Measurements from ENCODE around the gene CEP112. TPM values are rescaled to one million over a fixed set of nuclear protein-coding genes. Genes with fewer than 3 reads are reported as not detected.

The CEP112 gene
- total RNA-seq, 1 donor from 2014 or later = 9.7 TPM

- H3F3A ChIP-seq (ENCODE audit: low read depth) = peaks cover 15% of the 10 kb centered on the region
- H3K27me3 Mint-ChIP-seq (ENCODE audit: insufficient read depth, low read depth) = no peaks in the 10 kb centered on the region
- H3K4me3 Mint-ChIP-seq = no peak overlapping the region
Measured at GRCh38 chr17:65975878-65976277, 216.1 kb downstream of the CEP112 start.

GRCh38 chr17:65973237-65973636 is 218.7 kb downstream of the CEP112 start:
- DNase-seq (ENCODE audit: low spot score) = no peak
- H3F3A ChIP-seq (ENCODE audit: low read depth) = peaks cover 34% of the 10 kb centered on the region
- Mint-ChIP-seq H3K36me3 (no peaks in the 10 kb centered on the region), H3K4me1 (peaks cover 13% of the 10 kb centered on the region), H3K27ac (no peak overlapping the region), H3K9me3 (no peaks in the 10 kb centered on the region), H3K4me3 (no peak overlapping the region), H3K27me3 (ENCODE audit: insufficient read depth, low read depth) (no peaks in the 10 kb centered on the region)
- no peaks in the 10 kb centered on the region for H3K9me3 ChIP-seq (ENCODE audit: low read depth)
- no peaks in the 10 kb centered on the region for H3K79me2 ChIP-seq (ENCODE audit: low read depth)
- no peak overlapping the region for H3K9ac ChIP-seq
- peaks cover 10% of the 10 kb centered on the region for H3K4me1 ChIP-seq
- H3K36me3 ChIP-seq = no peaks in the 10 kb centered on the region
- TF ChIP-seq CTCF (IDR thresholded peaks at IDR 0.05) (no peak), EZH2 (IDR thresholded peaks at IDR 0.05) (no peak), EZH2phosphoT487 (IDR thresholded peaks at IDR 0.05) (no peak)
- no peak overlapping the region for H3K4me2 ChIP-seq
- H2AFZ ChIP-seq (replicated peaks) = no peak overlapping the region
- H3K27ac ChIP-seq = no peak overlapping the region
- H3K27me3 ChIP-seq = no peaks in the 10 kb centered on the region
- no peak overlapping the region for H3K4me3 ChIP-seq
- no peaks in the 10 kb centered on the region for H4K20me1 ChIP-seq (ENCODE audit: low read depth)

More at GRCh38 chr17:65975878-65976277, 216.1 kb downstream of the CEP112 start:
- TF ChIP-seq EZH2phosphoT487 (IDR thresholded peaks at IDR 0.05) = no peak
- no peak for TF ChIP-seq CTCF (IDR thresholded peaks at IDR 0.05)
- TF ChIP-seq EZH2 (IDR thresholded peaks at IDR 0.05) = no peak
- Mint-ChIP-seq H3K27ac (no peak overlapping the region), H3K9me3 (no peaks in the 10 kb centered on the region), H3K36me3 (no peaks in the 10 kb centered on the region), H3K4me1 (peaks cover 18% of the 10 kb centered on the region)
- Histone ChIP-seq H3K27ac (no peak overlapping the region), H3K4me3 (no peak overlapping the region), H3K27me3 (no peaks in the 10 kb centered on the region), H3K9me3 (ENCODE audit: low read depth) (no peaks in the 10 kb centered on the region), H3K79me2 (ENCODE audit: low read depth) (no peaks in the 10 kb centered on the region), H4K20me1 (ENCODE audit: low read depth) (no peaks in the 10 kb centered on the region), H3K4me2 (peak overlapping the region; percentile 8), H3K9ac (no peak overlapping the region), H2AFZ (replicated peaks) (no peak overlapping the region), H3K36me3 (no peaks in the 10 kb centered on the region), H3K4me1 (peaks cover 10% of the 10 kb centered on the region)
- DNase-seq (ENCODE audit: low spot score) = peak; percentile 59

- Histone ChIP-seq H3F3A (ENCODE audit: low read depth) (peaks cover 30% of the 10 kb centered on the region), H2AFZ (replicated peaks) (no peak overlapping the region), H3K36me3 (no peaks in the 10 kb centered on the region), H3K27ac (no peak overlapping the region), H3K27me3 (no peaks in the 10 kb centered on the region), H4K20me1 (ENCODE audit: low read depth) (no peaks in the 10 kb centered on the region), H3K4me2 (no peak overlapping the region), H3K9me3 (ENCODE audit: low read depth) (no peaks in the 10 kb centered on the region), H3K4me3 (no peak overlapping the region), H3K79me2 (ENCODE audit: low read depth) (no peaks in the 10 kb centered on the region), H3K4me1 (no peaks in the 10 kb centered on the region), H3K9ac (no peak overlapping the region)
- TF ChIP-seq CTCF (IDR thresholded peaks at IDR 0.05) (no peak), EZH2phosphoT487 (IDR thresholded peaks at IDR 0.05) (no peak), EZH2 (IDR thresholded peaks at IDR 0.05) (no peak)
- Mint-ChIP-seq H3K4me1 (no peaks in the 10 kb centered on the region), H3K9me3 (peaks cover 7% of the 10 kb centered on the region), H3K4me3 (no peak overlapping the region), H3K27ac (no peak overlapping the region), H3K36me3 (peaks cover 13% of the 10 kb centered on the region), H3K27me3 (ENCODE audit: insufficient read depth, low read depth) (no peaks in the 10 kb centered on the region)
- DNase-seq (ENCODE audit: low spot score) = no peak
Measured at GRCh38 chr17:65967372-65967771, 224.6 kb downstream of the CEP112 start.

Data from neural progenitor cell (in vitro differentiated cells).